HEK293T (cell line): Measurements from ENCODE around the gene PBXIP1.
A peak's percentile ranks its signal among the peaks of the same experiment; 100 is the strongest.

Experiments used
- CTCF ChIA-PET: fragments of 350-600 bp; formaldehyde crosslinking; extraction: SDS; loops from one replicate; lab custom pipeline; 2021; ENCODE audit warnings: antibody characterized with exemption, inconsistent platforms; lab: Yijun Ruan, JAX
- POLR2A ChIA-PET: fragments of 350-600 bp; formaldehyde crosslinking; extraction: SDS; loops from one replicate; lab custom pipeline; 2020; ENCODE audit warnings: antibody characterized with exemption, inconsistent platforms; lab: Yijun Ruan, JAX
- DNase-seq: peaks from one replicate; pipeline ENCODE4 v3.0.0; 2012; ENCODE audit warnings: mixed read lengths; ENCODE audit errors: extremely low spot score
- ARNT ChIP-seq: fragments of 450-650 bp; IDR thresholded peaks from 2 replicates; pipeline ENCODE4 v1.6.1; 2017; ENCODE audit warnings: mild to moderate bottlenecking
- BHLHE40 ChIP-seq: fragments of 450-650 bp; IDR thresholded peaks from 2 replicates; pipeline ENCODE4 v1.6.1; 2016; ENCODE audit warnings: mild to moderate bottlenecking, moderate library complexity, borderline replicate concordance
- CTBP1 ChIP-seq: fragments of 450-650 bp; IDR thresholded peaks from 2 replicates; pipeline ENCODE4 v1.6.1; 2016; ENCODE audit warnings: borderline replicate concordance
- ELF4 ChIP-seq: fragments of 450-650 bp; IDR thresholded peaks from 2 replicates; pipeline ENCODE4 v1.6.1; 2017; ENCODE audit warnings: antibody characterized with exemption
- FOXA1 ChIP-seq: fragments of 450-650 bp; IDR thresholded peaks from 2 replicates; pipeline ENCODE4 v1.6.1; 2016; ENCODE audit warnings: mild to moderate bottlenecking
- FOXK2 ChIP-seq: fragments of 450-650 bp; IDR thresholded peaks from 2 replicates; pipeline ENCODE4 v1.6.1; 2016; ENCODE audit warnings: mild to moderate bottlenecking
- FOXM1 ChIP-seq: fragments of 450-650 bp; IDR thresholded peaks from 2 replicates; pipeline ENCODE4 v1.6.1; 2017; ENCODE audit warnings: mild to moderate bottlenecking, borderline replicate concordance
- HDGF ChIP-seq: fragments of 450-650 bp; IDR thresholded peaks from 2 replicates; pipeline ENCODE4 v1.6.1; 2017; ENCODE audit warnings: antibody characterized with exemption, borderline replicate concordance
- L3MBTL2 ChIP-seq: fragments of 450-650 bp; conservative IDR thresholded peaks from 2 replicates; pipeline ENCODE4 v1.6.1; 2016; ENCODE audit warnings: mild to moderate bottlenecking
- LEF1 ChIP-seq: fragments of 450-650 bp; IDR thresholded peaks from 2 replicates; pipeline ENCODE4 v1.6.1; 2017; ENCODE audit warnings: mild to moderate bottlenecking, borderline replicate concordance
- NFRKB ChIP-seq: fragments of 450-650 bp; IDR thresholded peaks from 2 replicates; pipeline ENCODE4 v1.6.1; 2016; ENCODE audit warnings: mild to moderate bottlenecking, moderate library complexity
- PKNOX1 ChIP-seq: fragments of 450-650 bp; IDR thresholded peaks from 2 replicates; pipeline ENCODE4 v1.6.1; 2016
- SP1 ChIP-seq: fragments of 450-650 bp; IDR thresholded peaks from 2 replicates; pipeline ENCODE4 v1.6.1; 2017
- SUZ12 ChIP-seq: fragments of 450-650 bp; IDR thresholded peaks from 2 replicates; pipeline ENCODE4 v1.6.1; 2016; ENCODE audit warnings: mild to moderate bottlenecking
- TARDBP ChIP-seq: fragments of 450-650 bp; IDR thresholded peaks from 2 replicates; pipeline ENCODE4 v1.6.1; 2016
- ZNF384 ChIP-seq: fragments of 450-650 bp; IDR thresholded peaks from 2 replicates; pipeline ENCODE4 v1.6.1; 2016

The PBXIP1 gene

GRCh38 chr1:154972517-154973343 is 16.8 kb upstream of the PBXIP1 start:
- TF ChIP-seq FOXK2 (no peak), PKNOX1 (no peak), TARDBP (no peak)
- no peak for DNase-seq
- ChIA-PET CTCF (interaction anchor here (0.5 to 2.3 kb wide), 6 partner anchors 11 to 635 kb away, joined by 3 to 8 read pairs (median 4); partner anchors contain the start of genes LENEP and PYGO2), POLR2A (interaction anchor here (0.8 to 6.6 kb wide), 11 partner anchors 11 to 300 kb away, joined by 3 to 59 read pairs (median 6); partner anchors contain the start of genes CLK2, FLAD1, PBXIP1 and PMVK)

- ChIA-PET POLR2A (interaction anchor here (0.8 to 6.6 kb wide), 6 partner anchors 10 to 75 kb away, joined by 3 to 59 read pairs (median 8); partner anchors contain the start of genes FLAD1, LENEP, PMVK and PYGO2), CTCF (interaction anchor here (0.8 to 1.5 kb wide), 3 partner anchors 22 to 89 kb away, joined by 3 read pairs; partner anchors contain the start of gene LENEP)
- TF ChIP-seq ARNT (no peak), SP1 (no peak)
- no peak for DNase-seq
Observed at GRCh38 chr1:154972213-154972516, 16.3 kb upstream of the PBXIP1 start.

DNA sequence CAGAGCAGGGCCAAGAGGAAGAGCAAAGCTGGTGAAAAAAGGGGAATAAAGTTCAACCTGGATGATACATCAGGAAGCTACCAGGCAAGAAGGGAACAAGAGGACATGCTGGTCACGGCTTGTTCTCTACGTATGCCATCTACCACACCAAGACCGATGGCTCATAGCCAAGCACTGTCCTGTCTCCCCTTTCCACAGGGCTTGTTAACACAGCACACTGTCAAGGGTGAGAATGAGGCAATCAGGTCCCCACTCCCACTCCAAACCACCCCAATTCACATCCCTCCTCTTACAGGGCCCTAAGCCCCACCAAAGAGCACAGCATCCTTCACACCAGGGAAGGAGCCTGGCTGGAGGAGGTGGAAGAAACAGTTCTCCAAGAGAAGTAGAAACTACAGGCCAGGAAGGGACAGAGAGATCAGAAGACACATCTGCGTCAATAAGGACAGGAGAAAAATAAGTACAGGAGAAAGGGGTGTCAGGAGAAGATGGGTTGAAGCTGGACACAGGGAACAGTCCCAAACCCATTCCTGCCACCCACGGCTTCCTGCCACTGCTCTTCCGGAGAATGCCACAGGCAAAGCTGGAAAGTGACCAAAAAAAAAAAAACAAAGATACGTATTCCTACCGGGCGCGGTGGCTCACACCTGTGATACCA is 15.6 kb upstream of the PBXIP1 start:
- no peak for TF ChIP-seq SUZ12
- TF ChIP-seq NFRKB, result no peak
- TF ChIP-seq BHLHE40, result no peak
- TF ChIP-seq L3MBTL2, result no peak
- TF ChIP-seq ZNF384, result no peak
- no peak for TF ChIP-seq ARNT
- no peak for TF ChIP-seq FOXM1
- no peak for TF ChIP-seq ELF4
- TF ChIP-seq PKNOX1, result no peak
- no peak for TF ChIP-seq HDGF
- TF ChIP-seq FOXA1, result no peak
- no peak for TF ChIP-seq SP1
- TF ChIP-seq CTBP1, result no peak
- no peak for TF ChIP-seq TARDBP
- no peak for TF ChIP-seq FOXK2
- TF ChIP-seq LEF1, result no peak
- POLR2A ChIA-PET, result interaction anchor here (0.8 to 6.6 kb wide), 12 partner anchors 10 to 124 kb away, joined by 3 to 59 read pairs (median 7); partner anchors contain the start of genes FLAD1, LENEP, PBXIP1 and PMVK
- no peak for DNase-seq
- CTCF ChIA-PET, result interaction anchor here (0.8 to 2.2 kb wide), 6 partner anchors 9 to 114 kb away, joined by 3 to 8 read pairs (median 4); partner anchors contain the start of genes LENEP and PYGO2

DNA sequence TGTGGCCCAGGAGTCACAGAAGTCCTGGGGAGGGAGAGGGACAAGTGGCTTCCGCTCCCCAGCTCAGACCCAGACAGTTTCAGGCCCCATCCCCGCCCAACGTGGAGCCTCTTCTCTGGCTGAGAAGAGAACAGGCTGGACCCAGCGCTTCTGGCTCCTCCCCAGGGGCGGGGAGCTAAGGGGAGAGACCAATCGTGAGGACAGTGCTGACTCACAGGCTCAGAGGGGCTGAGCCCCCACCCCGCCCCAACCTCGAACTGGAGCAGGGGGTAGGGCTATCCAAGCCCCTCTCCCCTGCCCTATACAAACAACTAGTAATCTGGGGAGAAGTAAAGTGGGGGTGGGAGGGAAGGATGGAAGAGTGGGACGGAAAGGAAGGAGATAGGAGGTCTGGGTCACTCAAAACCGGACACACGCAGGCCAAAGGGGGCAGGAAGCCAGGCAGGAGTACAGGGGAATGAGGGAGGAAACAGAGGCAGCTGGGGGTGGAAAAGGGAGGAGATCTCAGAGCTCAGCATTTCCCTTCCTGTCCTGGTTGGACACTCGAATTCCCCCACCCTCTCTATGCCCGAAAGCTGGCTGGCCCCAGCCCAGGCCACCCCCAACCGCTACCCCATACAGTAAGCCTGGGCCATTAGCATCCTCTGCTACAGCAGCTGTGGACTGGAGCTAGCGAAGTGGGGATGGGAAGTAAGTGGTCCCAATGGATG is 14.9 kb upstream of the PBXIP1 start, which contains the start of gene SHC1:
Gene SHC1, minus strand, starts transcription at position 117 of the 710 bp plus-strand sequence. CDS start 221 bp downstream, outside the sequence.
- CTCF ChIA-PET, result interaction anchor here (0.6 to 2.2 kb wide), 5 partner anchors 9 to 115 kb away, joined by 3 to 8 read pairs (median 4); partner anchors contain the start of gene PYGO2
- DNase-seq, result peak; percentile 79
- POLR2A ChIA-PET, result interaction anchor here (0.6 to 6.6 kb wide), 13 partner anchors 9 to 223 kb away, joined by 3 to 59 read pairs (median 5); partner anchors contain the start of genes FLAD1, LENEP, PBXIP1 and PMVK

DNA sequence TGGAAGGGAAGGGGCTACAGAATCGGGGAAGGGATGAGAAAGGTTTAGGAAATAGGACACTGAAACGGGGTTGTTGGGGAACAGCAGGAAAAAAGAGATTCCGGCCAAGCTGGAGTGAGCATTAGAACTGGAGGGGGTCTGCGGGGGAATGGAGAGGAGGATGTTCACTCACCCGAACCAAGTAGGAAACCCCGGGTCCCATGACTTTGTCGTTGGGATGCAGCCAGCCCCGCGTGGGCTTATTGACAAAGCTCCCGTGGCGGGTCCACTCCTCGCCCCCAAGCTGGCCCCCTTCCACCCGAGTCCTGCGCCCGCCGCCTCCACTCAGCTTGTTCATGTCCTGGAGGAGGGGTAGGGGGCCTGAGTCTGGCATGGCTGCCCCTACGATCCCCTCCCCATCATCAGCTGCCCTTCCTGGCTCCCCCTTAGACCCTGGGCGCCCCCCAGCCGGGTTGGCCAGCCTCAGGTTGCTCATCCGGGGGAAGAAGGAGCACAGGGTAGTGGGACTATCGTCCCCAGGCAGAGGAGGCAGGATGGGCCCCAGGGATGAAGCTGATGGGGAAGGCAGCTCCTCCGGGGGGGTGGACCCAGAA is 14.1 kb upstream of the PBXIP1 start:
- CTCF ChIA-PET, result interaction anchor here (0.7 to 2.2 kb wide), 4 partner anchors 8 to 115 kb away, joined by 4 to 8 read pairs (median 4); partner anchors contain the start of genes PBXIP1 and PYGO2
- POLR2A ChIA-PET, result interaction anchor here (0.9 to 6.6 kb wide), 9 partner anchors 8 to 223 kb away, joined by 3 to 59 read pairs (median 7); partner anchors contain the start of genes FLAD1, LENEP, PBXIP1 and PMVK
- no peak for TF ChIP-seq ZNF384
- no peak for TF ChIP-seq CTBP1
- TF ChIP-seq FOXA1, result no peak
- no peak for TF ChIP-seq ARNT
- no peak for TF ChIP-seq SP1
- no peak for TF ChIP-seq FOXM1
- DNase-seq, result no peak

More for the DNA sequence above, 14.9 kb upstream of the PBXIP1 start, which contains the start of gene SHC1:
- TF ChIP-seq PKNOX1 (no peak), TARDBP (no peak), L3MBTL2 (no peak; the same call in 1 of the 2 replicates), ZNF384 (no peak), BHLHE40 (no peak), LEF1 (no peak), ELF4 (no peak)
